Frontal cortex (tissue), 4 donors: ENCODE data around the gene TNS1. TPM values are rescaled to one million over a fixed set of nuclear protein-coding genes. Genes with fewer than 3 reads are reported as not detected.

ENCODE experiments used
- DNase-seq, 2 donors: peaks; one replicate each; pipeline ENCODE4 v3.0.0; 2012; ENCODE audit warnings: low spot score in 2 of 2
- FAIRE-seq: peaks from 2 replicates; lab custom pipeline; 2012; peaks lifted over from hg19 to GRCh38; lab: Jason Lieb, UNC
- total RNA-seq: library from RNA; depleted of rRNA; stranded (reverse); fragments of >200 nt; gene quantifications from one replicate; pipeline ENCODE4 v1.2.3, GENCODE V29; 2014
- donor health status: control.
- donor health status: control.
- donor health status: control.

TNS1 gene
- total RNA-seq, 1 donor from 2014 or later, result 3.7 TPM

DNA sequence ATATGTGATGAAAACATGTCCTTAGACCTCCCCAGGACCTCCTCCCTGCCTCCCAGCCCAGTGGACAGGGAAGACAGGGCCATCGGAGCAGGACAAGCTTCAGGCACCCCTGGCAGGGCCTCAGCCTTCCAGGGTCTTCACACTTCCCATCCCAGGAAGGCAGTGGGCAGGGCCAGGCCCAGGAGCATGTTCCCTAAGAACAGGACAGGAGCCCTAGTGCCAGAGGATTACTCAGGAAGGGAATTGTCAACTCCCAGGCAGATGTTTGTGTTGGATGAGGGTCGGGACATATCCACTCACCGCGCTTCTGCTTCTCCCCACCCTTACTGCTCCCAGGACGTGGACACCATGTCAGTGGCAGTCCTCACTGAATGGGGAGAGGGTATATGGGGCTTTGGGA lies 138.9 kb downstream of the TNS1 start:
- DNase-seq (no peak), FAIRE-seq (no peak)

DNA sequence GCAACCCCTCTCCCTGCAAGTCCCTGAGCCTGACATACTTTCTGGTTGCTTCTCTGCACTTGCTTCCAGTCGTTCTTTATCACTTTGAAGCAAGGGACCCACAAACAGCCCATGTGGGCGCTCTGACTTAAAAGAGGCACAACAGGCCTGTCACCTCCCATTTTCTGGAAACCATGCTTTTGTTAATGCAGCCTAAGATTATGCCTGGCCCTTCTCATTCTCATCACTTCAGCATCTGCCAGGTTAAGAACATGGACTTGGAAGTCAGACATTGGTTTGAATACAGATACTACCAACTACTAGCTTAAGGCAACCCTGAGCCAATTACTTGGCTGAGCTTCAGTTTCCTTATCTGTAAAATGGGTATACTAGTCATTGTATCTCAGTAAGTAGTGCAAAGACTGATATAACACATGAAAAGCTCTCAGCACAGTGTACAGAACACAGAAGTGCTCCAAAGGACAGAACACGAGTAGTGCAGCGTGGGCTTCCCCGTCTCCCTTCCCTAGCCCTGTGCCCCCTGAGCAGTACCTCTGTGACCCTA lies 141.4 kb downstream of the TNS1 start:
- no peak for DNase-seq
- FAIRE-seq, result no peak

DNA sequence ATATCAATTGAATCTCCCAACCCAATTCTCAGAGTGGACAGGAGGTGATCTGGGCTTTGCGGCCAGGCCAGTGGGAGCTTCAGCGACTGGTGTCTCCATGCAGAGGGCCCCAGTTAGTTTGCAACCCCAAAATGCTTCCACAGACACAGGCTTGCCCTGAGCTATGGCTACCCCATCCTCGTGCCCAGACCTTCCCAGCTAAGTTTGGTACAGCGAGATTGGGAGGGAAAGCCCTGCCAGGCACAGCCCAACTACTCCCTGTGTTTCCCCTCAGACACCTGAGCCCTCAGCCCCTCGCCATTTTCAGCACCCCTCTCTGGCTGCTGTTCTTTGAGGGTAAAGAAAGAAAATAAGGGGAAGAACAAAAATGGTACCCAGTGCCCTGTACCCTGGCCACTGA lies 142.9 kb downstream of the TNS1 start:
- DNase-seq, result no peak
- no peak for FAIRE-seq

DNA sequence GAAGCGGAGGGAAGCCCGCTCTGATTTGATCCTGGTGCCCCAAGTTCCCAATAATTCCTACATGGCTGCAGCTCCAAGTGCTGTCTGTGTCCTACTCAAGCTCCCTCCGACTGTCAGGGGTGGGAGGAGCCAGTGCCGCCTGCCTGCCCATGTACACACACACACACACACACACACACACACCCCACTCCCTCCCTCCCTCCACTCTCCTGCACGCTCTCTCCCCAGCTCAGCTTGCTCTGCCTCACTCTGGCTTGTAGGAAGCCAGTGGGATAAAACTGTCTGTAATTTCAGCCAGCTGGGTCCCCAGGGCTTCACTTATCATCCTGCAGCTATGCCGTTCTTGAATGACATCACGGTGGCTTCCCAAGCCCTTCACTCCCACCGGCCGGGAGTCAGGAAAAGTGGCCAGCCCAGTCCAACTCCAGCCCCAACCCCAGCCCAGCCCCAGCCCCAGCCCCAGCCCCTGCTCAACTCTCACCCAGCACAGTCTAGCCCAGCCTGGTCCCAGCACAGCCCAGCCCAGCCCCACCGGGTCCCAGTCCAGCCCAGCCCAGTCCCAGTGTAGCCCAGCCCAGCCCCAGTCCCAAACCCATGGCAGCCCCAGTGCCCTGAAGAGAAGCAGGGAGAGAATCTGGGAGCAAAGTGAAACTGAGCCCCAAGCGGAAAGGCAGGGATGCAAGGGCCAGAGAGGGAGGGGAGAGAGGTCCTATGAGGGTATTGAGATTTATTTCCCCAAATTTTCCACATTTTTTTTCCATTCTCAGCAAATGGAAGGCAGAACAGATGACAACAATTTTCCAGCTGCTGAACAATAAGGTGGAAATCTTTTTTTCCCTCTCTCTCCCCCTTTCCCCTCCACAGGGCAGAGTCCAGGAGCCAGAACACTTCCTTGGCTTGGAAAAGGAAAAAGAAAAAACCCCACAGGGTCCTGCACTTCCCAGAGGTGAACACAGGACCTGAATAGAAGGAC lies 144.0 kb downstream of the TNS1 start:
- DNase-seq (peak; percentile 66 to 79), FAIRE-seq (no peak)

DNA sequence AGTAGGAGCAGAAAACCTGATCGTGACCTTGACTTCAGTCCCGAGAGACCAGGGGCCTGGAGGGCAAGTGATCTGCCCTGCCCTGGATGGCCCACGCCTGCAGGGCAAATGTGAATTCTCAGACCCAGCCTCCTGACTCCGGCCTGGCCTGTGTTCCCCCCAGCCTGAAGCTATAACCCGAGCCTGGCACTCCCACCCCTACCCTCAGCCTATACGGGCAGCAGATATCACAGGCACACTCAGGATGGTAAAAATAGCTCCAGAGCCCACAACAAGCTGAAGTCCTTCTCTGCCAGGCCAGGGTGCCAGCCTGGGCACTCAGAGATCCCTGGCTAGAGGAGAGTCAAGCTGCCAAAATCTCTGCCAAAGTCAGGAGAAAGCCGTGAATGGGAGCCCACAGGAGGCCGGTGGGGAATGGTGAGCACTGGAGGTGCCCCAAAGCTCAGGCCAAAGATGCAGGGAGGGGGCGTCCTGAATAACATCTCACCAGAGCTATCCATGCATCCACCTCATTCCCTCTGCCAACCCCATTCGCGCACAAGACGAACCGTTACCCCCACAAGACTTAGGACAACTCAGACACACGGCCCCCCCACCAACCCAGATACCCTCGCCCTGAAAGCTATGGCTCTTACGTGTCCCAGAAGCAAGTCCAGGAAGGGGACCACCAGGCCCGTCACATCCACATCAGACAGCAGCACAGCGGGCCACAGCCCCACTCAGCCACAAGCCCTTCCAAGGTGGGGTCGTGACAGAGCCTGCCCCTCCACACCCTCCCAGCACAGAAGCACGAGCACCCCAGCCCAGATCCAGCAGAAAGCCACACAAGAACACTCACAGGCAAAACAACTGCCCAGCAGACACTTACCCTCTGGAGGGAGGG lies 144.9 kb downstream of the TNS1 start:
- DNase-seq (no peak), FAIRE-seq (no peak)

DNA sequence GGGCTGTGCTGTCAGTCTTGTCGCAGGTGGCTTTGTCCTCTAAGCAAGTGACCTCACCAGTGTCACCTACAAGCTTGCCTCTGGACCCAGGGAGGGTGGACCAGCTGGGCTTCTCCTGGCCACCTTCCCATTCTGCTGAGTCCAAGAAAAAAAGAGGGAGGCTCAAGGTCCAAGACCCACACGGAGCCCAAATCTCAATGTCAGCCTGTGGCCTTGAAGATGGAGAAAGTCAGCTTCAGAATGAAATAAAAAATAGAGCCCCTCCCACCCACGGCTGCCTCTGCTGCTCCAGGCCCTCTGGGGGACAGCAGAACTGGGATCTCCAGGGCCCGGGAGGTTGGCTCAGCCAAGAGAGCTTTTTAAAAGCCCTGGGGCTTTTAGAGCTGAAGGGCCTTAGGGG lies 145.9 kb downstream of the TNS1 start:
- DNase-seq (no peak), FAIRE-seq (no peak)

DNA sequence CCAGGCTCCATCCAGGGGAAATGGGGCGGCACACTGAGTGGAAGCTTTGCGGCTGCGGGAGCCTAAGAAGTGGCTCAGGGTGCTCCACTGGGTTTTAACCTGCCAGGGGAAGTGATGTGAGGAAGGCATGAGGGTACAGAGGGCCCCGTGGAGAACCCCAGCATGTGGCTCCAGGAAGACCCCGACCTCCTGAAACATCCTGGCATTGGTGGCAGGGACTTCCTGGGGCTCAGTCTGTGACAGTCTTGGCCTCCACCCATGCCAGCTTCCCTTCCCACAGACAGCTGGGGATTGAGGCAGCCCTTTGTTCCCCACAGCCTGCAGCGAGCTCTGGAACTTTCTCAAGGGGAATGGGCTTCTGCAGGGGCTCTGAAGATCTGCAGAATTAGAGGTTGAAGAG lies 146.6 kb downstream of the TNS1 start:
- DNase-seq (peak in 1 of 2 donors; percentile 47), FAIRE-seq (no peak)

DNA sequence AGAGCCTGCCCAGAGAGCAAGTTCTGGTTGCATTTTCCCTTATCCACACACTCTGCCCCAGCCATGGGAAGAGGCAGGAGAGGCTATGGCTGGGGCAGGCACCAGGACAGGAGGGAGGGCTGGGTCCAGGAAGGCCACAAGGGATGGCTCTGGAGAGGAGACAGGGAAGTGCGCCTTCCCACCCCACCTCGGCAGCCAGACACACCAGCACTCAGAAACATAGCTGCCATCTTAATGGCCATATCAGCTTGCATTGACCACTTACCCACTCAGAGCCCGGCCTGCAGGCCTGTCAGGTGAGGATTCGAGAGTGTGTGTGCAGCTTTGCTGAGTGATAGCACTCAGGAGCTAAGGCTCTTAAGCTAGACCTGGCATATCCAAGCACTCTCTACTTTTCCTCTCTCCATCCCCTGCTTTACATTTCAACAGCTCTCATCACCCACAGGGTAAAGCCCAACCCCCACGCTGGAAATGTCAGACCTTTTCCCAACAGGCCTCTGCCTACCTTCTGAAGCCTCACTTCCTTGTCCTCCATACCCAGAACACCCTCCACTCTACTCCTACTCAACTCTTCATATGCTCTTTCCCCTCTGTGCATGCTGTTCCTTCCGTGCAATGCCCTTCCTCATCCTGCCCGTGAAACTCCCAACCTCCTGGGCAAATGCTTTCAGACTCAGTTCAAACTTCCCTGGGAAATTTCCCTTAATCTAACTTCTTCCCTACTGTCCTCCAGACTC lies 147.9 kb downstream of the TNS1 start:
- DNase-seq (no peak), FAIRE-seq (no peak)

DNA sequence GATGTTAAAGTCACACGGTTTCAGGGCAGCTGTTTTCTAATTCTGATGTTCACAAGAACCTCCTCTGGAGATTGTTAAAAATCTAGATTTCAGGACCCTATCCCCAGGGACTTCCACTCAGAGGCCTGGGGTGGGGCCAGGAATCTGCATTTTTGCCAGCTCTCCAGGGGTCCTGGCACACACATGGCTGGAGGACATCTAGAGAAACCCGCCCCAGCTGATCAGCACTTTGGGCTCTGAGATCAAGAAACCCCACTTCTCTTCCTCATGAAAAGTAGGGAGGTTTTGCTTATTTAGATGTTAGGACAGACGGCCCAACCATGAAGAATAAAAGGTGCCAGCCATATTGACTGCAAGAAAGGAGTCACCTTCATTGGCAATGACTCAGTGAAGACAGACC lies 148.8 kb downstream of the TNS1 start:
- FAIRE-seq (no peak), DNase-seq (no peak)

DNA sequence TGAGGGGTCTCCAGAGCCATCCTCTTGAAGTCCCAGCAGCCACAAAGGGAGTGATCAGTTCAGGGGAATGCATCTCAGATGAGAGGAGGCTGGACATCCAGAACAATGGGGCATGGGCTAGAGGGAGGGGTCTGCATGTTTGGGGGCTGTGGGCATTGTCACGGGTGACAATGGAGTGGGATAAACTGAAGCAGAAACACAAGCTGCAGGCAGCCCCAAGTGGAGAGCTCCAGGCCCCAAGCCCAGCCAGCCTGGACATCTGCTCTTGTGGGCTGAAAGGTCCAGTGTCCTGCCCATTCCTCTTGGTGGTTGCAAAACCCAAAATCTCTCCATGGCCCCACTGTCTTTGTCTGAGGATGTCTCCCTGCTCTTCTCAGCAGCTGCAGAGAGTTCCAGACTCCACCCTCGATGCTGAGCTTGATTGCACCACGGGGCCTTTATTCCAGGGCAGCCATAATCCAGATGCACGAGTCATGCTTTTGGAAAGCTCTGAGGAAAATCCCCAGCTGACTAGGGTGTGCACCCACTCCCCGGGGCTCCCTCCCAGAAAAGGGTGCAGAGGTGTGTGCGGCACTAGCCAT lies 149.4 kb downstream of the TNS1 start:
- peak; percentile 36 to 41 for DNase-seq
- FAIRE-seq, result no peak

DNA sequence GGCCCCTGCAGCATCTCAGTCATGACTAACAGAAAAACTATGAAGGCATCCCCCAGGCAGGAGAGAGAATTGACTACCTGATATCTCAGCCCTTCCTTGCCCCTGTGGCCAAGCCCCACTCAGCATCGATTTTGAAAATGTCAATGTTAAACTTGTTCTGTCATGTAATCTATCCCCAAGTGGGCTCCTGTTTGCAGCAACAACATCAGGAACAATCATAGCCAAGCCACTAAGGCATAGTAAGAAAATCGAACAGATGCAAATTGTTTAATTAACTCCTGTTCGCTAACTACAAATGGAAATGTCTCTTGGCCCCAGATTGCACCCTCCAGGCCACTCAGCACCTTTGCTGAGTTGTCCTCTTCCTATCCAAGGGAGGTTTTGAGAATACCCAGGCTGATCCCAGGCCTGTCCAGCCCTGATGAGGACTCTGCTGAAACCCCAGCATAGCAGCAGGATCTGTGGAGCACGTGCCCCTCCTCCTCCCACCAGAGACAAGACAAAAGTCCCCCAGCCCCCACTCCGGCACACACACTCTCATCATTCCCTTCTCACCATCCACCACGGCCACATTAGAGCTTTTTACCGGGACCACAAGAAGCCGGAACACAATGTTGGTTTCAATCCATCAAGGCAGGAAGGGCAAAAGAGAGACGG lies 150.1 kb downstream of the TNS1 start:
- no peak for DNase-seq
- no peak for FAIRE-seq

DNA sequence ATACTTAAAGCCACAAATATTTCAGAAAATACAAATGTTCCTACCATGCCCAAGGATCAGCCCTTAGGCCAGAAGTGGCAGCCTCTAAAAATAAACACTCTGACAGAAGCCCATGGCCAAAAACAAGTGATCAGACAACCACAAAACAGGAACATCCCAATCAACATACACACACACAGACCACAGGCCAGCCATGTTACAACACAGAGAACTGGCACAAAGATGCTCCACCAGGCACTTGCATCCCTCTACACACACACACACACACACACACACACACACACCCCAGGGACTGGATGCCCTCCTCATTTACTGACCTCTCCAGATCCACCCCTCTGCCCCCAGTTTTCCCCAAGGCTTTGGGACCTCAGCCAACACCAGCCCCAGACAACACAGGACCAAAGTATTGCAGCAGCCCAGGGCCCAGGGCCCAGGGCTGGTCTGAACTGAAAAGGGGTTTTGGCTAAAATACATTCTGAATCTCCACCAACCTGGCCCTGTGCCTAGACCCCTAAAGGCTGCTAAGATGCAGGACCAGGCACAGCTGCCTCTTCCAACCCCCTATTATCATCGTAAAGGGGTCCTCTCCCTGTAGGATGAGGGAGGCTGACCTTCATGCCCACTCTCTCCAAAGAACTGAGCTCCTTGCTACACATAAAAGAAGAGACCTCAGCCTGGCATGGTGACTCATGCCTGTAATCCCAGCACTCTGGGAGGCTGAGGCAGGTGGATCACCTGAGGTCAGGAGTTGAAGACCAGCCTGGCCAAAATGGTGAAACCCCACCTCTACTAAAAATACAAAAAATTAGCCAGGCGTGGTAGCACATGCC lies 151.4 kb downstream of the TNS1 start:
- DNase-seq (peak in 1 of 2 donors; percentile 31), FAIRE-seq (no peak)

DNA sequence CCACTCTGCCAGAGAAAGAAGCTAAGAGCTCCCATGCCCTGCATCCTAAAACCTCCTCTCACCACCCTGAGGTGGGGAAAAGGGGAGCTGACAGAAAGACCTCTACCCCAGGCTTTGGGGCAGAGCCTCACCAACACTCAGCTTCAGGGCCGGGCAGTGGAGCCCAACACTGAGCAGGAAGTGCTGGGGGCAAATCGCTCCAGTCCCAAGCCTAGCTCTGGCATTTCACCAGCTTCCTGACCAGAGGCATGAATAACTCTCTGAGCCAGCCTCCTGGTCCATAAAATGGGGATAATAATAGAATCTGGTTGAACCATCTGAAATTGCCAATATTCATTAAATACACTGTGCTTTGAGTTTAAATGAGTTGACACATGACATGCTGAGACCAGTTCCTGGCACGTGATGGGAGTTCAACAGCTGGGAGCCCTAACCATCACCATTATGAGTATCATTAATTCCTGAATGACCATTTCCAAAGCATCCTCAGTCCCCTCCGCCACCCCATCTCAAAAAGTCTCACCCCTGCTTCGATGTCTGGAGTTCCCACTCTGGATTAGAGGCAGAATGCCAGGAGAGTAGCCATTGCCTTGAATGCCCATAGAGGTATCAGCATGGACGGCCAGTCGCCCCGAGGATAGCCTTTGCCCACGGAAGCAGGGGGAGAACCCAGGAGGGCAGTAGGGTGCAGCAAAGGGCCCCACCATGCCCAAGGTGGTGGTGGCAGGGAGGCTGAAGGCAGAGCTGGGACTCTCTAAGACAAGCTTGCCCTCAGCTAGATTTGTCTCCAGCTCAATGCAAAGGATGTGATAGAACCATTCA lies 153.4 kb downstream of the TNS1 start:
- FAIRE-seq, result no peak
- no peak for DNase-seq

DNA sequence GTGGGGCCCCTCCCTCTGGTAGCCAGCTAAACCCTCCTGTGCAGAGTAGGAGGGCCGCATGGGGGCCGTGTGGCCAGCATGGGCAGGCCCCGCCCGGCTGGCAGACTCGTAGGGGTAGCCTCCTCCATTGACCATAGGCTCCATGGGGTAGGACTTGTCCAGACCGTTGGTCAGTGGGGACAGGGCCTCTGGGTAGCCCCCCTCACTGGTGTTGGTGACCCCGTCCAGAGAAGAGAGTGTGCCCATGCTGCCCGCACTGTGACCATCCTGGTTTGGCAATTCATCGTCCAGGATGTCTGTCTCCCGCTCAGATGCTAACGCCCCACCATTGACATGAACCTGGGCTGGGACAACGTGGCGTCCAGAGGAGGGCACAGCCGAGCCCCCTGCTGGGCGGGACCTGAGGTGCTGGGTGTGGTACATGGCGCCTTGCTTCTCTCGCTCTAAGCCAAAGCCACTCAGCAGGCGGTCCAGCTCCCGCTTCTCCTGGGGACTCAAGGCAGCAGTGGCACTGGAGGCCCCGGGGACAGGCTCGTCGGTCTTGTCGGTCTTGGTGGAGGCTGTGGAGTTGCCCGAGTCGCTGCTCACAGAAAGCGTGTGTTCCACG lies 154.3 kb downstream of the TNS1 start:
- no peak for FAIRE-seq

DNA sequence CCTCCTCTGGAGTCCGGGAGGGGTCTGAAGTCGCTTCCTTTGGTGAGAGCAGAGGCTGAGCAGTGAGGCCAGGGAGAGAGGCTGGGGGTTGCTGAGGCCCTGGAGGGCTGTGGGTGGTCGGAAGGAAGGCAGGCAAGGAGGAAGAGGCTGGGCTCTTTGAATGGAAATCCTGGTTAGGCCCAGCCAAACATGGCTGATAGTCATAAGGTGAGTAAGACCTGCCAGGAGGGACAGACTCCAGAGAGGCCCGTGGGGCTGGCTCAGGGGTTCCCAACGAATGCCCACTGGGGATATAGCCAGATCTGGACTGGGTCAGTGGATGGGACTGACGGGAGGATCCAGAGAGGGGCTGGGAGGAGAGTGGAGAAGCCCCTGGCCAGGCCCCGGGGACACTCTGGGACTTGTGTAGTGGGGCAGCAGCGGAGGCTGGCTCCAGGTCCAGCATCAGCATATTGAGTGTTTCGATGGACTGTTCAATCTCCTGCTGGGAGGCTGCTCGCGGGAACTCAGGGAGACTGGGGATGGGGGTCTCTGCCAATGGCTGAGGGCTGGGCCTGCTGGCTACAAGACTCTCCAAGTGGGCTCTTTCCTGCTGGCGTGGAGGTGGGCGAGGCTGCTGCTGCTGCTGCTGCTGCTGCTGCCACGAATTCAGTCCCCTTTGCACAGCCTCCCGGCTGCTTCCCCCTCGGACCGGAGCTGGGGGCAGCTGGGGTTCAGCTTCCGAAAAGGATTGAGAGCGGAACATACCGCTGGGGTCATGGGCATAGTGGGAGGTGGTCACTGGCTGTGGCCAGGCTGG lies 155.0 kb downstream of the TNS1 start:
- FAIRE-seq (no peak), DNase-seq (no peak)

More for the DNA sequence above, 154.3 kb downstream of the TNS1 start:
- no peak for DNase-seq

DNA sequence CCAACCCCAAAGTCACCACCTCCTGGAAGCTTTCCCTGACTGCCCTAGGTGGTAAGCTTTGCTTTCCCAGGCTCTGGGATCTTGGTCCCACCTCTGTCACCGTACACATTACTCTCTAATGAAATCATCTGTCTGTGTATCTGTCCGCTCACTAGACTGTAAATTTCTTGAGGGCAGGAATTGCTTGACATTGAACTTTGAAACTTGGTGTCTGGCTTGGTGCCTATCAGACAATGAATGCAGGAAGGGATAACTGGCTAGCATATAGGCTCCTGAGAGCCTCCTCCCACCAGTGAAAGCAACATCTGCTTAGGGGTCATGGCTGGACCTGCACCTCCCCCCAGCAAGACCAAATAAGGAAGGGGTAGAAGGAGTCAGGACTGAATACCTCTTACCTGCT lies 155.7 kb downstream of the TNS1 start:
- DNase-seq (no peak), FAIRE-seq (no peak)
